Erythroblast (primary cell): ENCODE data around the gene PLEKHG7.

Experiments
- GATA1 ChIP-seq: IDR thresholded peaks from 2 replicates; pipeline ENCODE4 v1.6.1; 2011; ENCODE audit warnings: low read depth, mild to moderate bottlenecking, control low read depth, low read length, moderate library complexity
- POLR2A ChIP-seq: IDR thresholded peaks from 2 replicates; pipeline ENCODE4 v1.6.1; 2011; ENCODE audit warnings: mild to moderate bottlenecking, low read length

DNA sequence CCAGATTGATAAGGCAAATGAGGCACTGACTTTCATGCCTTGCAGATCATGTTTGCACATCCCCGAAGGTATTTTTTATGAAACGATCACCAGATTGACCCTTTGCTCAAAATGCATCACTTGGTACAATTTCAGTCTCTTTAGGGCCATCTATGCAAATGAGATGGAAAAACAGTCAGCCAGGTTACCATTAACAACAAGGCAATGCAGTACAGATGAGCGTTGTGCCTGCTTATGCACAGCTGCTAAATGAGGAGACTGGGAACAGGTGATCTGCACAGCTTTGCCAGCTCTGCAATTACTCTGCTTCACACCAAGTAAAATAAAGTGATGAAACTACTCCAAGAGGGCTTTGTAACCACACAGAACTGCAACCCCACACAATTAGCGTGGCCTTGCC is 26.1 kb upstream of the PLEKHG7 start:
- no peak for TF ChIP-seq POLR2A
- TF ChIP-seq GATA1 = no peak
